Thyroid gland (tissue), 4 donors: ENCODE results near the gene ANKRD65.

Experiments used
- CTCF ChIP-seq, 6 experiments: fragments of 200-600 bp in 3 of 6; fragments of 450-650 bp in 3 of 6; sonication (generic) in 3 of 6; IDR thresholded peaks; one replicate each; pipeline ENCODE4 v1.5.1; 2016 to 2019; ENCODE audit warnings: antibody characterized with exemption in 6 of 6, mild to moderate bottlenecking in 2 of 6, inconsistent platforms in 1 of 6, moderate library complexity in 1 of 6
- POLR2A ChIP-seq, 2 donors: fragments of 450-650 bp; IDR thresholded peaks; one replicate each; pipeline ENCODE4 v1.6.1; 2017; ENCODE audit warnings: antibody characterized with exemption in 2 of 2, mild to moderate bottlenecking in 2 of 2, moderate library complexity in 1 of 2

GRCh38 chr1:1426496-1427105, 5.5 kb upstream of the ANKRD65 start:
- TF ChIP-seq CTCF (IDR thresholded peaks at IDR 0.05) (no peak), POLR2A (IDR thresholded peaks at IDR 0.05) (no peak)
